ENCODE results near the gene YIF1B.

DNA sequence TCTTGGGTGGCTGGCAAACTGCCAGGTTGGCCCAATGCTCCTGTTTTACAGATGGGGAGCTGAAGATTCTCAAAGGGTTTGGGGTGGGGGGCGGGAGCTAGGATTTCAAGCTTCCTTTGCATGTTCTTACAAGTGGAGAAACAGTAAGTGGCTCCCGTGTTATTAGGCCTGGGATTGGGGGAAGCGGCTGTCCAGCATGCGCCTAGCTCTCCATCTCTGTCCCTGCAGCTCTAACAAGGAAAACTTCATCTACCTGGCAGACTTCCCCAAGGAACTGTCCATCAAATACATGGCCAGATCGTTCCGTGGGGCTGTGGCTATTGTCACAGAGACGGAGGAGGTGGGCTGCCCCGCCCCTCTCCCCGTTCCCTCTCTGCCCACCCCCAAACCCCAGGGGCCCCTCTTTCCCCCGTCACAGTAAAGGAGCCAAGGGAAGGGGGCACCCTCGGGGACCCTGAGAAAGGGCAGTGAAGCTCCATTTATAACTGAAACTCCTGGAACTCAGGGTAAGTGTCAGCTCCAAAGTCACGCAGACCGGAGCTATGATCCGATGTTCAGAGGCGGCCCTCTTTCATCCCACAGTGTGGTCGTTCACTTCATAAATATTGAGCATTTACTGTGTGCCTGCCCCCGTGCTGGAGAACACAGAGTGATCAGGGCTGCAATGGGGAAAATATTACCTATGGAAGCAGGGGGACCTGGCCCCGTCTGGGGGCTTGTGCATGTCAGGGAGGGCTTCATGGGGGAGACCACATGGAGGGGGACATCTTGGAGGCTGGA is 43.7 kb upstream of the YIF1B start:
- TF ChIP-seq, protein P1, sequence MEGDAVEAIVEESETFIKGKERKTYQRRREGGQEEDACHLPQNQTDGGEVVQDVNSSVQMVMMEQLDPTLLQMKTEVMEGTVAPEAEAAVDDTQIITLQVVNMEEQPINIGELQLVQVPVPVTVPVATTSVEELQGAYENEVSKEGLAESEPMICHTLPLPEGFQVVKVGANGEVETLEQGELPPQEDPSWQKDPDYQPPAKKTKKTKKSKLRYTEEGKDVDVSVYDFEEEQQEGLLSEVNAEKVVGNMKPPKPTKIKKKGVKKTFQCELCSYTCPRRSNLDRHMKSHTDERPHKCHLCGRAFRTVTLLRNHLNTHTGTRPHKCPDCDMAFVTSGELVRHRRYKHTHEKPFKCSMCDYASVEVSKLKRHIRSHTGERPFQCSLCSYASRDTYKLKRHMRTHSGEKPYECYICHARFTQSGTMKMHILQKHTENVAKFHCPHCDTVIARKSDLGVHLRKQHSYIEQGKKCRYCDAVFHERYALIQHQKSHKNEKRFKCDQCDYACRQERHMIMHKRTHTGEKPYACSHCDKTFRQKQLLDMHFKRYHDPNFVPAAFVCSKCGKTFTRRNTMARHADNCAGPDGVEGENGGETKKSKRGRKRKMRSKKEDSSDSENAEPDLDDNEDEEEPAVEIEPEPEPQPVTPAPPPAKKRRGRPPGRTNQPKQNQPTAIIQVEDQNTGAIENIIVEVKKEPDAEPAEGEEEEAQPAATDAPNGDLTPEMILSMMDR (IDR thresholded peaks at IDR 0.05; ENCODE audit: borderline replicate concordance, extremely low read depth, low read length, poor library complexity, severe bottlenecking), result no peak
- TF ChIP-seq EZH2 (IDR thresholded peaks at IDR 0.05; ENCODE audit: borderline replicate concordance, low read depth, low read length, severe bottlenecking), result no peak

Measured in DND-41 (cell line).